Suprapubic skin (tissue), 4 donors: ENCODE data around the gene NSD1. TPM values are rescaled to one million over a fixed set of nuclear protein-coding genes. Genes with fewer than 3 reads are reported as not detected.

ENCODE experiments used
- DNase-seq, 2 donors: peaks; one replicate each; pipeline ENCODE4 v3.0.0-alpha.2; 2019; ENCODE audit warnings: low spot score in 2 of 2
- H3K27ac ChIP-seq: fragments of 200-600 bp; sonication (generic); one replicate; pipeline ENCODE4 v1.5.1; 2019
- H3K27me3 ChIP-seq: fragments of 200-600 bp; sonication (generic); one replicate; pipeline ENCODE4 v1.5.1; 2019
- H3K36me3 ChIP-seq: fragments of 200-600 bp; sonication (generic); one replicate; pipeline ENCODE4 v1.5.1; 2019
- H3K4me1 ChIP-seq: fragments of 200-600 bp; sonication (generic); one replicate; pipeline ENCODE4 v1.5.1; 2019
- H3K4me3 ChIP-seq: fragments of 200-600 bp; sonication (generic); one replicate; pipeline ENCODE4 v1.5.1; 2019; ENCODE audit warnings: mild to moderate bottlenecking
- H3K9me3 ChIP-seq: fragments of 200-600 bp; sonication (generic); one replicate; pipeline ENCODE4 v1.5.1; 2019
- CTCF ChIP-seq, 2 donors: fragments of 200-600 bp in 1 of 2; fragments of 450-650 bp in 1 of 2; sonication (generic) in 1 of 2; IDR thresholded peaks; one replicate each; pipeline ENCODE4 v1.5.1; 2016 to 2019; ENCODE audit warnings: antibody characterized with exemption in 2 of 2, mild to moderate bottlenecking in 1 of 2, moderate library complexity in 1 of 2
- EP300 ChIP-seq: sonication (generic); formaldehyde crosslinking; IDR thresholded peaks from one replicate; pipeline ENCODE4 v1.6.1; 2017; ENCODE audit warnings: antibody characterized with exemption
- POLR2A ChIP-seq, 2 donors: fragments of 450-650 bp; IDR thresholded peaks; one replicate each; pipeline ENCODE4 v1.6.1; 2017; ENCODE audit warnings: antibody characterized with exemption in 2 of 2, mild to moderate bottlenecking in 2 of 2, moderate library complexity in 2 of 2
- POLR2AphosphoS5 ChIP-seq, 3 donors: sonication (generic); formaldehyde crosslinking; IDR thresholded peaks; one replicate each; pipeline ENCODE4 v1.6.1; 2017; ENCODE audit warnings: antibody characterized with exemption in 3 of 3
- WGBS: methylation state at CpG from one replicate; pipeline ENCODE4 v1.1.5; 2018; 5-methylcytosine and 5-hydroxymethylcytosine counted together
- total RNA-seq, 4 donors: library from RNA; depleted of rRNA; stranded (reverse); fragments of >200 nt; gene quantifications; one replicate each; pipeline ENCODE4 v1.1.0, GENCODE V29; 2016

Gene NSD1
- 10 to 100 TPM; 36.0 to 67.9 (median 51.3) TPM for total RNA-seq

- TF ChIP-seq POLR2A (IDR thresholded peaks at IDR 0.05) (peak in 1 of 2 donors; percentile 72), CTCF (IDR thresholded peaks at IDR 0.05) (no peak), POLR2AphosphoS5 (IDR thresholded peaks at IDR 0.05) (peak in 1 of 3 donors; percentile 5)
- peak; percentile 86 to 89 for DNase-seq
- Histone ChIP-seq H3K4me3 (peak within 1 kb of the TSS; percentile 86), H3K4me1 (peaks cover 47% of the 10 kb centered on the region), H3K27ac (peak within 1 kb of the TSS; percentile 92), H3K36me3 (peaks cover 17% of the 10 kb centered on the region), H3K9me3 (no peaks in the 10 kb centered on the region), H3K27me3 (no peaks in the 10 kb centered on the region)
- WGBS: no CpG with 5 or more reads among the region's 93 CpGs
Measured at GRCh38 chr5:177133096-177133852, at the start of gene NSD1. Gene NSD1, plus strand, starts transcription at chr5:177133773. Its CDS starts 1,331 bp downstream, at chr5:177135104.

- no peak for DNase-seq
- Histone ChIP-seq H3K27me3 (peaks cover 10% of the 10 kb centered on the region), H3K36me3 (no peaks in the 10 kb centered on the region), H3K4me3 (no peak overlapping the region), H3K9me3 (no peaks in the 10 kb centered on the region), H3K4me1 (peaks cover 15% of the 10 kb centered on the region), H3K27ac (no peak overlapping the region)
- TF ChIP-seq EP300 (no peak), CTCF (IDR thresholded peaks at IDR 0.05) (no peak), POLR2AphosphoS5 (IDR thresholded peaks at IDR 0.05) (no peak), POLR2A (IDR thresholded peaks at IDR 0.05) (no peak)
- WGBS: 39% methylated on average over 4 of the region's 4 CpGs
Measured at GRCh38 chr5:177084175-177084574, 49.4 kb upstream of the NSD1 start.

- H3K27ac ChIP-seq: no peak overlapping the region
- peak overlapping the region; percentile 51 for H3K4me3 ChIP-seq
Measured at GRCh38 chr5:177085985-177086653, 47.5 kb upstream of the NSD1 start.

GRCh38 chr5:177086654-177087397 is 46.7 kb upstream of the NSD1 start, which contains the start of gene FGFR4:
Gene FGFR4, plus strand, starts transcription at chr5:177086915. Its CDS starts 2,688 bp downstream, at chr5:177089603.
- peak in 1 of 2 donors; percentile 83 for DNase-seq
- peaks cover 20% of the 10 kb centered on the region for H3K4me1 ChIP-seq
- no peak for TF ChIP-seq EP300
- no peak for TF ChIP-seq POLR2AphosphoS5 (IDR thresholded peaks at IDR 0.05)
- TF ChIP-seq POLR2A (IDR thresholded peaks at IDR 0.05): no peak
- TF ChIP-seq CTCF (IDR thresholded peaks at IDR 0.05): peak in 1 of 2 donors; percentile 72
- WGBS: 0% methylated on average over 8 of the region's 68 CpGs
- no peak within 1 kb of the TSS for H3K27ac ChIP-seq
- peaks cover 10% of the 10 kb centered on the region for H3K27me3 ChIP-seq
- H3K9me3 ChIP-seq: no peaks in the 10 kb centered on the region
- H3K4me3 ChIP-seq: peak within 1 kb of the TSS; percentile 51
- H3K36me3 ChIP-seq: no peaks in the 10 kb centered on the region

More at GRCh38 chr5:177085985-177086653, 47.5 kb upstream of the NSD1 start:
- TF ChIP-seq EP300: no peak
- no peak for TF ChIP-seq POLR2AphosphoS5 (IDR thresholded peaks at IDR 0.05)
- no peak for TF ChIP-seq POLR2A (IDR thresholded peaks at IDR 0.05)
- TF ChIP-seq CTCF (IDR thresholded peaks at IDR 0.05): no peak
- peak in 1 of 2 donors; percentile 79 for DNase-seq
- WGBS: 30% methylated on average over 13 of the region's 13 CpGs
- Histone ChIP-seq H3K36me3 (no peaks in the 10 kb centered on the region), H3K9me3 (no peaks in the 10 kb centered on the region), H3K4me1 (peaks cover 20% of the 10 kb centered on the region), H3K27me3 (peaks cover 10% of the 10 kb centered on the region)
